ENCODE measurements around the gene LUZP2.

- TF ChIP-seq EP300 (IDR thresholded peaks at IDR 0.05) (no peak), CTCF (IDR thresholded peaks at IDR 0.05) (no peak)
These were observed 14.7 kb downstream of the LUZP2 start for GRCh38 chr11:24511511-24511910.

Measured in tibial nerve (tissue), 4 donors.